MCF 10A (cell line): Measurements from ENCODE around the gene LPIN1. TPM values are rescaled to one million over a fixed set of nuclear protein-coding genes. Genes with fewer than 3 reads are reported as not detected.

Experiments
- BruUV-seq: library from RNA; stranded (reverse); fragments of 400-500 nt; replicated peaks from 2 replicates; lab custom pipeline; 2021; lab: Mats Ljungman, UMichigan
- CTCF ChIA-PET: fragments of 300-600 bp; sonication (Branson Sonifier 250); formaldehyde crosslinking; extraction: SDS; loops from one replicate; lab custom pipeline; 2021; ENCODE audit warnings: antibody characterized with exemption, inconsistent platforms; lab: Yijun Ruan, JAX
- POLR2A ChIA-PET: fragments of 300-600, 350-650 bp; sonication (Branson Sonifier 250); formaldehyde crosslinking; extraction: SDS; loops from one replicate; lab custom pipeline; 2020; ENCODE audit warnings: antibody characterized with exemption, inconsistent platforms; lab: Yijun Ruan, JAX
- DNase-seq: peaks from one replicate; pipeline ENCODE4 v3.0.0-alpha.2; 2018; ENCODE audit not compliant: unreplicated experiment
- H3K27ac Mint-ChIP-seq: one replicate; pipeline ENCODE4 v1.8.0; 2022; ENCODE audit warnings: mild to moderate bottlenecking, low read depth, mixed read lengths; ENCODE audit not compliant: unreplicated experiment
- H3K27me3 Mint-ChIP-seq: one replicate; pipeline ENCODE4 v1.8.0; 2022; ENCODE audit warnings: mixed read lengths; ENCODE audit not compliant: insufficient read depth, unreplicated experiment
- H3K36me3 Mint-ChIP-seq: one replicate; pipeline ENCODE4 v1.8.0; 2022; ENCODE audit warnings: mild to moderate bottlenecking, moderate library complexity, mixed read lengths; ENCODE audit not compliant: insufficient read depth, unreplicated experiment
- H3K4me1 Mint-ChIP-seq: one replicate; pipeline ENCODE4 v1.8.0; 2022; ENCODE audit warnings: mixed read lengths; ENCODE audit not compliant: insufficient read depth, unreplicated experiment
- H3K4me3 Mint-ChIP-seq: one replicate; pipeline ENCODE4 v1.8.0; 2022; ENCODE audit warnings: mild to moderate bottlenecking, moderate library complexity, mixed read lengths; ENCODE audit not compliant: unreplicated experiment
- H3K9me3 Mint-ChIP-seq: one replicate; pipeline ENCODE4 v1.8.0; 2022; ENCODE audit warnings: mixed read lengths; ENCODE audit not compliant: unreplicated experiment
- CTCF ChIP-seq: fragments of 200-600 bp; IDR thresholded peaks from one replicate; pipeline ENCODE4 v1.8.0; 2022; ENCODE audit warnings: antibody characterized with exemption, mild to moderate bottlenecking; ENCODE audit not compliant: unreplicated experiment
- intact Hi-C: fragments of 100-400 bp; cut with micrococcal nuclease; formaldehyde crosslinking; loops from 2 replicates; pipeline ENCODE4 v1.14.1; 2022
- total RNA-seq: library from RNA; stranded (reverse); gene quantifications from 2 replicates; pipeline ENCODE4 v1.2.3, GENCODE V29; 2022

LPIN1 gene
- total RNA-seq, 1 experiment from 2014 or later = 65.7 TPM

GRCh38 chr2:11698009-11698922, 48.2 kb upstream of the LPIN1 start:
- Mint-ChIP-seq H3K4me3 (no peak overlapping the region), H3K27me3 (no peaks in the 10 kb centered on the region), H3K36me3 (no peaks in the 10 kb centered on the region), H3K27ac (no peak overlapping the region), H3K9me3 (no peaks in the 10 kb centered on the region), H3K4me1 (peaks cover 14% of the 10 kb centered on the region)
- no peak for TF ChIP-seq CTCF
- no TSS peak for BruUV-seq
- POLR2A ChIA-PET = interaction anchor here (0.7 to 7.7 kb wide), 4 partner anchors 12 to 52 kb away, joined by 3 to 67 read pairs (median 8); partner anchors contain the start of gene LPIN1
- intact Hi-C loops = no loop called here
- CTCF ChIA-PET = interaction anchor here (0.7 to 19.1 kb wide), 6 partner anchors 10 to 84 kb away, joined by 3 to 336 read pairs (median 4); partner anchors contain the start of gene LPIN1
- peak; percentile 68 for DNase-seq

GRCh38 chr2:11699686-11700670, 46.5 kb upstream of the LPIN1 start:
- no peak for TF ChIP-seq CTCF
- H3K36me3 Mint-ChIP-seq = peaks cover 4% of the 10 kb centered on the region
- CTCF ChIA-PET = interaction anchor here (0.8 to 19.1 kb wide), 8 partner anchors 10 to 83 kb away, joined by 3 to 336 read pairs (median 5); partner anchors contain the start of gene LPIN1
- H3K9me3 Mint-ChIP-seq = no peaks in the 10 kb centered on the region
- intact Hi-C loops = no loop called here
- no peak overlapping the region for H3K4me3 Mint-ChIP-seq
- H3K27ac Mint-ChIP-seq = no peak overlapping the region
- BruUV-seq = no TSS peak
- no peak for DNase-seq
- H3K27me3 Mint-ChIP-seq = no peaks in the 10 kb centered on the region
- POLR2A ChIA-PET = interaction anchor here (1.2 to 7.7 kb wide), 3 partner anchors 10 to 83 kb away, joined by 3 to 67 read pairs (median 11); partner anchors contain the start of gene LPIN1
- peaks cover 14% of the 10 kb centered on the region for H3K4me1 Mint-ChIP-seq

GRCh38 chr2:11701206-11701605, 45.2 kb upstream of the LPIN1 start:
- POLR2A ChIA-PET = no interaction called here
- peaks cover 12% of the 10 kb centered on the region for H3K9me3 Mint-ChIP-seq
- no peak for TF ChIP-seq CTCF
- BruUV-seq = no TSS peak
- CTCF ChIA-PET = interaction anchor here (1.3 to 3.6 kb wide), 3 partner anchors 8 to 50 kb away, joined by 4 to 11 read pairs (median 4); no protein-coding TSS in a partner anchor
- peaks cover 4% of the 10 kb centered on the region for H3K36me3 Mint-ChIP-seq
- H3K27me3 Mint-ChIP-seq = no peaks in the 10 kb centered on the region
- peaks cover 14% of the 10 kb centered on the region for H3K4me1 Mint-ChIP-seq
- intact Hi-C loops = no loop called here
- no peak overlapping the region for H3K4me3 Mint-ChIP-seq
- no peak overlapping the region for H3K27ac Mint-ChIP-seq
- no peak for DNase-seq
